Liver (tissue), 9 donors: ENCODE results near the gene GPR152. TPM values are rescaled to one million over a fixed set of nuclear protein-coding genes. Genes with fewer than 3 reads are reported as not detected.

ENCODE experiments used
- DNase-seq: peaks from one replicate; pipeline ENCODE4 v3.0.0-alpha.2; 2017; ENCODE audit warnings: low spot score
- H3K27ac ChIP-seq, 2 donors: one replicate each; pipeline ENCODE4 v1.7.0; 2013; ENCODE audit warnings: inconsistent platforms in 2 of 2, low read length in 2 of 2, control low read depth in 1 of 2, low read depth in 1 of 2, mild to moderate bottlenecking in 1 of 2
- H3K27me3 ChIP-seq, 4 donors: one replicate each; pipeline versions ENCODE4 v1.6.1 to v1.7.0; 2013; ENCODE audit warnings: low read length in 3 of 4, inconsistent platforms in 1 of 4, mild to moderate bottlenecking in 1 of 4, moderate library complexity in 1 of 4; ENCODE audit not compliant: control insufficient read depth in 4 of 4, insufficient read depth in 4 of 4
- H3K36me3 ChIP-seq, 4 donors: one replicate each; pipeline versions ENCODE4 v1.6.1 to v1.7.0; 2013; ENCODE audit warnings: low read length in 3 of 4, mild to moderate bottlenecking in 3 of 4, low read depth in 1 of 4, moderate library complexity in 1 of 4; ENCODE audit not compliant: control insufficient read depth in 4 of 4, insufficient read depth in 3 of 4
- H3K4me1 ChIP-seq, 4 donors: one replicate each; pipeline versions ENCODE4 v1.6.1 to v1.7.0; 2013; ENCODE audit warnings: low read length in 3 of 4, mild to moderate bottlenecking in 3 of 4, moderate library complexity in 1 of 4; ENCODE audit not compliant: control insufficient read depth in 4 of 4, insufficient read depth in 4 of 4
- H3K4me3 ChIP-seq, 3 donors: one replicate each; pipeline versions ENCODE4 v1.6.1 to v1.7.0; 2013; ENCODE audit warnings: low read length in 3 of 3, control low read depth in 1 of 3, low read depth in 1 of 3, mild to moderate bottlenecking in 1 of 3
- H3K9ac ChIP-seq, 2 donors: one replicate each; pipeline ENCODE4 v1.7.0; 2013; ENCODE audit warnings: low read length in 2 of 2, mild to moderate bottlenecking in 2 of 2, moderate library complexity in 2 of 2, control low read depth in 1 of 2, low read depth in 1 of 2
- H3K9me3 ChIP-seq, 4 donors: one replicate each; pipeline versions ENCODE4 v1.6.1 to v1.7.0; 2013; ENCODE audit warnings: low read length in 3 of 4; ENCODE audit not compliant: control insufficient read depth in 4 of 4
- EGR1 ChIP-seq, 2 donors: IDR thresholded peaks; 2 replicates each; pipeline ENCODE4 v1.6.1; 2016 to 2018; ENCODE audit warnings: antibody characterized with exemption in 2 of 2, low read depth in 2 of 2
- FOXA1 ChIP-seq: IDR thresholded peaks from 2 replicates; pipeline ENCODE4 v1.6.1; 2016; ENCODE audit warnings: antibody characterized with exemption
- FOXA2 ChIP-seq: IDR thresholded peaks from 2 replicates; pipeline ENCODE4 v1.6.1; 2016; ENCODE audit warnings: antibody characterized with exemption
- GABPA ChIP-seq, 2 donors: IDR thresholded peaks in 1 of 2; conservative IDR thresholded peaks in 1 of 2; 2 replicates each; pipeline ENCODE4 v1.6.1; 2016; ENCODE audit warnings: antibody characterized with exemption in 2 of 2, mild to moderate bottlenecking in 1 of 2, moderate library complexity in 1 of 2
- HNF4A ChIP-seq, 2 donors: conservative IDR thresholded peaks; 2 replicates each; pipeline ENCODE4 v1.6.1; 2016; ENCODE audit warnings: antibody characterized with exemption in 2 of 2, mild to moderate bottlenecking in 2 of 2
- HNF4G ChIP-seq: IDR thresholded peaks from 2 replicates; pipeline ENCODE4 v1.6.1; 2016; ENCODE audit warnings: antibody characterized with exemption
- JUND ChIP-seq, 2 donors: IDR thresholded peaks; 2 replicates each; pipeline ENCODE4 v1.6.1; 2016; ENCODE audit warnings: antibody characterized with exemption in 2 of 2
- NR2F2 ChIP-seq: IDR thresholded peaks from 2 replicates; pipeline ENCODE4 v1.6.1; 2016; ENCODE audit warnings: antibody characterized with exemption
- RAD21 ChIP-seq, 2 donors: IDR thresholded peaks; 2 replicates each; pipeline ENCODE4 v1.6.1; 2016; ENCODE audit warnings: antibody characterized with exemption in 2 of 2, mild to moderate bottlenecking in 2 of 2
- RXRA ChIP-seq, 2 donors: IDR thresholded peaks; 2 replicates each; pipeline ENCODE4 v1.6.1; 2017 to 2018; ENCODE audit warnings: antibody characterized with exemption in 2 of 2, mild to moderate bottlenecking in 1 of 2
- SP1 ChIP-seq: IDR thresholded peaks from 2 replicates; pipeline ENCODE4 v1.6.1; 2018; ENCODE audit warnings: antibody characterized with exemption, mild to moderate bottlenecking
- TAF1 ChIP-seq: conservative IDR thresholded peaks from 2 replicates; pipeline ENCODE4 v1.6.1; 2016; ENCODE audit warnings: antibody characterized with exemption, mild to moderate bottlenecking
- YY1 ChIP-seq: IDR thresholded peaks from 2 replicates; pipeline ENCODE4 v1.6.1; 2016; ENCODE audit warnings: antibody characterized with exemption, mild to moderate bottlenecking
- WGBS: extraction: QIAGEN DNeasy Blood & Tissue Kit; methylation state at CpG from one replicate; pipeline ENCODE4 v1.1.7; 2013; 5-methylcytosine and 5-hydroxymethylcytosine counted together
- polyA plus RNA-seq, 2 donors: library from polyadenylated mRNA; stranded (reverse) in 1 of 2; unstranded in 1 of 2; fragments of 200-250 nt in 1 of 2; fragments of >200 nt in 1 of 2; fragmentation: Nextera tagmentation in 1 of 2; extraction: Ambion mirVana in 1 of 2; gene quantifications; one replicate each; pipeline versions ENCODE4 v1.2.1 to v1.2.3, GENCODE V29; 2013 to 2015
- total RNA-seq, 2 donors: library from RNA; depleted of rRNA; stranded (reverse); fragments of >200 nt; gene quantifications; one replicate each; pipeline ENCODE4 v1.2.3, GENCODE V29; 2014
- TF ChIP-seq, protein P1 (sequence below): fragments of 150-350 bp; IDR thresholded peaks from 2 replicates; pipeline ENCODE4 v1.5.1; 2017; ENCODE audit warnings: improper control_type of control experiment, low read depth, low read length; ENCODE audit not compliant: missing input control
- TF ChIP-seq, protein P2 (sequence below): IDR thresholded peaks from 2 replicates; pipeline ENCODE4 v1.6.1; 2016; ENCODE audit warnings: antibody characterized with exemption
- TF ChIP-seq, protein P3 (sequence below): IDR thresholded peaks from 2 replicates; pipeline ENCODE4 v1.6.1; 2016; ENCODE audit warnings: antibody characterized with exemption
- TF ChIP-seq, protein P4 (sequence below): IDR thresholded peaks from 2 replicates; pipeline ENCODE4 v1.6.1; 2016; ENCODE audit warnings: antibody characterized with exemption
- TF ChIP-seq, protein P5 (sequence below): IDR thresholded peaks from 2 replicates; pipeline ENCODE4 v1.6.1; 2016; ENCODE audit warnings: antibody characterized with exemption, mild to moderate bottlenecking
- donor health status: healthy.
- donor health status: healthy.
- donor health status: healthy.
- donor health status: healthy.
- donor health status: healthy.

The GPR152 gene
- total and polyA plus RNA-seq, 4 donors, result not detected

DNA sequence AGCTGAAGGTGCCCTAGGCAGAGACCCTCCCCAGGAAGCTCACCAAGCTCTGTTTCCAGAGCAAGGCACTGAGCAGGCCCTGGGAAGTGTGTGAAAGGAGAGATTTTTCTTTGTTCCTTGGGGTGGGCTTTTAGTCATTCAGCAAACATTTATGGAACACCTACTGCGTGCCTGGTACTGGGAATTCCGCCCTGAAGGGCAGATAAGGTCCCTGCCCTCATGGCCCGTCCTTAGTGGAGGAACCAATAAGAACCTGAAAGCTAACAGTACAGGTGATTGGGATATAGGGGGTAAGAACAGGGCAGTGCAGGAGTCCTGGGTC lies 12.6 kb upstream of the GPR152 start:
- no peaks in the 10 kb centered on the region for H3K36me3 ChIP-seq
- TF ChIP-seq, protein P1, sequence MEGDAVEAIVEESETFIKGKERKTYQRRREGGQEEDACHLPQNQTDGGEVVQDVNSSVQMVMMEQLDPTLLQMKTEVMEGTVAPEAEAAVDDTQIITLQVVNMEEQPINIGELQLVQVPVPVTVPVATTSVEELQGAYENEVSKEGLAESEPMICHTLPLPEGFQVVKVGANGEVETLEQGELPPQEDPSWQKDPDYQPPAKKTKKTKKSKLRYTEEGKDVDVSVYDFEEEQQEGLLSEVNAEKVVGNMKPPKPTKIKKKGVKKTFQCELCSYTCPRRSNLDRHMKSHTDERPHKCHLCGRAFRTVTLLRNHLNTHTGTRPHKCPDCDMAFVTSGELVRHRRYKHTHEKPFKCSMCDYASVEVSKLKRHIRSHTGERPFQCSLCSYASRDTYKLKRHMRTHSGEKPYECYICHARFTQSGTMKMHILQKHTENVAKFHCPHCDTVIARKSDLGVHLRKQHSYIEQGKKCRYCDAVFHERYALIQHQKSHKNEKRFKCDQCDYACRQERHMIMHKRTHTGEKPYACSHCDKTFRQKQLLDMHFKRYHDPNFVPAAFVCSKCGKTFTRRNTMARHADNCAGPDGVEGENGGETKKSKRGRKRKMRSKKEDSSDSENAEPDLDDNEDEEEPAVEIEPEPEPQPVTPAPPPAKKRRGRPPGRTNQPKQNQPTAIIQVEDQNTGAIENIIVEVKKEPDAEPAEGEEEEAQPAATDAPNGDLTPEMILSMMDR, result no peak
- TF ChIP-seq HNF4G, result no peak
- TF ChIP-seq, protein P2, sequence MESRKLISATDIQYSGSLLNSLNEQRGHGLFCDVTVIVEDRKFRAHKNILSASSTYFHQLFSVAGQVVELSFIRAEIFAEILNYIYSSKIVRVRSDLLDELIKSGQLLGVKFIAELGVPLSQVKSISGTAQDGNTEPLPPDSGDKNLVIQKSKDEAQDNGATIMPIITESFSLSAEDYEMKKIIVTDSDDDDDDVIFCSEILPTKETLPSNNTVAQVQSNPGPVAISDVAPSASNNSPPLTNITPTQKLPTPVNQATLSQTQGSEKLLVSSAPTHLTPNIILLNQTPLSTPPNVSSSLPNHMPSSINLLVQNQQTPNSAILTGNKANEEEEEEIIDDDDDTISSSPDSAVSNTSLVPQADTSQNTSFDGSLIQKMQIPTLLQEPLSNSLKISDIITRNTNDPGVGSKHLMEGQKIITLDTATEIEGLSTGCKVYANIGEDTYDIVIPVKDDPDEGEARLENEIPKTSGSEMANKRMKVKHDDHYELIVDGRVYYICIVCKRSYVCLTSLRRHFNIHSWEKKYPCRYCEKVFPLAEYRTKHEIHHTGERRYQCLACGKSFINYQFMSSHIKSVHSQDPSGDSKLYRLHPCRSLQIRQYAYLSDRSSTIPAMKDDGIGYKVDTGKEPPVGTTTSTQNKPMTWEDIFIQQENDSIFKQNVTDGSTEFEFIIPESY, result no peak
- no peak for TF ChIP-seq SP1
- TF ChIP-seq, protein P3, sequence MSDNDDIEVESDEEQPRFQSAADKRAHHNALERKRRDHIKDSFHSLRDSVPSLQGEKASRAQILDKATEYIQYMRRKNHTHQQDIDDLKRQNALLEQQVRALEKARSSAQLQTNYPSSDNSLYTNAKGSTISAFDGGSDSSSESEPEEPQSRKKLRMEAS, result no peak
- TF ChIP-seq RXRA (IDR thresholded peaks at IDR 0.05), result no peak
- no peak for TF ChIP-seq YY1
- TF ChIP-seq HNF4A (conservative IDR thresholded peaks at IDR 0.05), result no peak
- no peak for TF ChIP-seq FOXA1
- TF ChIP-seq JUND (IDR thresholded peaks at IDR 0.05), result no peak
- TF ChIP-seq, protein P4, sequence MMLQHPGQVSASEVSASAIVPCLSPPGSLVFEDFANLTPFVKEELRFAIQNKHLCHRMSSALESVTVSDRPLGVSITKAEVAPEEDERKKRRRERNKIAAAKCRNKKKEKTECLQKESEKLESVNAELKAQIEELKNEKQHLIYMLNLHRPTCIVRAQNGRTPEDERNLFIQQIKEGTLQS, result no peak
- no peak for TF ChIP-seq NR2F2
- TF ChIP-seq TAF1, result no peak
- TF ChIP-seq FOXA2, result no peak
- no peak for TF ChIP-seq RAD21 (IDR thresholded peaks at IDR 0.05)
- TF ChIP-seq, protein P5, sequence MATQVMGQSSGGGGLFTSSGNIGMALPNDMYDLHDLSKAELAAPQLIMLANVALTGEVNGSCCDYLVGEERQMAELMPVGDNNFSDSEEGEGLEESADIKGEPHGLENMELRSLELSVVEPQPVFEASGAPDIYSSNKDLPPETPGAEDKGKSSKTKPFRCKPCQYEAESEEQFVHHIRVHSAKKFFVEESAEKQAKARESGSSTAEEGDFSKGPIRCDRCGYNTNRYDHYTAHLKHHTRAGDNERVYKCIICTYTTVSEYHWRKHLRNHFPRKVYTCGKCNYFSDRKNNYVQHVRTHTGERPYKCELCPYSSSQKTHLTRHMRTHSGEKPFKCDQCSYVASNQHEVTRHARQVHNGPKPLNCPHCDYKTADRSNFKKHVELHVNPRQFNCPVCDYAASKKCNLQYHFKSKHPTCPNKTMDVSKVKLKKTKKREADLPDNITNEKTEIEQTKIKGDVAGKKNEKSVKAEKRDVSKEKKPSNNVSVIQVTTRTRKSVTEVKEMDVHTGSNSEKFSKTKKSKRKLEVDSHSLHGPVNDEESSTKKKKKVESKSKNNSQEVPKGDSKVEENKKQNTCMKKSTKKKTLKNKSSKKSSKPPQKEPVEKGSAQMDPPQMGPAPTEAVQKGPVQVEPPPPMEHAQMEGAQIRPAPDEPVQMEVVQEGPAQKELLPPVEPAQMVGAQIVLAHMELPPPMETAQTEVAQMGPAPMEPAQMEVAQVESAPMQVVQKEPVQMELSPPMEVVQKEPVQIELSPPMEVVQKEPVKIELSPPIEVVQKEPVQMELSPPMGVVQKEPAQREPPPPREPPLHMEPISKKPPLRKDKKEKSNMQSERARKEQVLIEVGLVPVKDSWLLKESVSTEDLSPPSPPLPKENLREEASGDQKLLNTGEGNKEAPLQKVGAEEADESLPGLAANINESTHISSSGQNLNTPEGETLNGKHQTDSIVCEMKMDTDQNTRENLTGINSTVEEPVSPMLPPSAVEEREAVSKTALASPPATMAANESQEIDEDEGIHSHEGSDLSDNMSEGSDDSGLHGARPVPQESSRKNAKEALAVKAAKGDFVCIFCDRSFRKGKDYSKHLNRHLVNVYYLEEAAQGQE, result no peak
- TF ChIP-seq EGR1 (IDR thresholded peaks at IDR 0.05; ENCODE audit: low read depth in 2 of 2), result no peak
- no peak for TF ChIP-seq GABPA (IDR thresholded peaks at IDR 0.05 in 1 of 2, conservative IDR thresholded peaks at IDR 0.05 in 1 of 2)
- peak overlapping the region; percentile 72 to 82 (median 81) for H3K4me3 ChIP-seq
- peak overlapping the region; percentile 22 to 69 for H3K9ac ChIP-seq
- peaks cover 19 to 43% (median 31%) of the 10 kb centered on the region in 4 donors for H3K4me1 ChIP-seq
- H3K27me3 ChIP-seq, result no peaks in the 10 kb centered on the region
- no peak for DNase-seq
- WGBS, result 22% methylated on average over 3 of the region's 3 CpGs
- H3K9me3 ChIP-seq, result no peaks in the 10 kb centered on the region
- H3K27ac ChIP-seq, result peak overlapping the region; percentile 73 to 95
